ENCODE data around the gene ZNF827. TPM values are rescaled to one million over a fixed set of nuclear protein-coding genes. Genes with fewer than 3 reads are reported as not detected.

ZNF827 gene
- total RNA-seq, 1 donor from 2014 or later: 27.2 TPM

- H3K9me3 Mint-ChIP-seq: peaks cover 10% of the 10 kb centered on the region
- ATAC-seq (ENCODE audit: low read depth): no peak
- peaks cover 95% of the 10 kb centered on the region for H3K36me3 Mint-ChIP-seq (ENCODE audit: low read depth)
- CTCF ChIA-PET: no interaction called here
- TF ChIP-seq CTCF (IDR thresholded peaks at IDR 0.05): no peak
- no peak overlapping the region for H3K4me3 Mint-ChIP-seq
- H3K27ac Mint-ChIP-seq: no peak overlapping the region
- POLR2A ChIA-PET: no interaction called here
- DNase-seq: no peak
- intact Hi-C loops (cut with micrococcal nuclease): no loop called here
- H3K4me1 Mint-ChIP-seq: no peaks in the 10 kb centered on the region
- H3K27me3 Mint-ChIP-seq: no peaks in the 10 kb centered on the region
Measured at GRCh38 chr4:145763399-145763798, 175.2 kb downstream of the ZNF827 start.

GRCh38 chr4:145762719-145763118 is 175.9 kb downstream of the ZNF827 start:
- H3K36me3 Mint-ChIP-seq (ENCODE audit: low read depth): peaks cover 88% of the 10 kb centered on the region
- ATAC-seq (ENCODE audit: low read depth) (no peak), DNase-seq (no peak)
- no peak overlapping the region for H3K4me3 Mint-ChIP-seq
- peaks cover 5% of the 10 kb centered on the region for H3K9me3 Mint-ChIP-seq
- POLR2A ChIA-PET: no interaction called here
- H3K27me3 Mint-ChIP-seq: no peaks in the 10 kb centered on the region
- CTCF ChIA-PET: no interaction called here
- TF ChIP-seq CTCF (IDR thresholded peaks at IDR 0.05): no peak
- H3K4me1 Mint-ChIP-seq: no peaks in the 10 kb centered on the region
- no peak overlapping the region for H3K27ac Mint-ChIP-seq
- intact Hi-C loops (cut with micrococcal nuclease): no loop called here

GRCh38 chr4:145760961-145761929 is 177.4 kb downstream of the ZNF827 start:
- Mint-ChIP-seq H3K27ac (no peak overlapping the region), H3K4me3 (no peak overlapping the region), H3K9me3 (no peaks in the 10 kb centered on the region), H3K27me3 (no peaks in the 10 kb centered on the region), H3K4me1 (no peaks in the 10 kb centered on the region), H3K36me3 (ENCODE audit: low read depth) (peaks cover 73% of the 10 kb centered on the region)
- TF ChIP-seq CTCF (IDR thresholded peaks at IDR 0.05): no peak
- intact Hi-C loops (cut with micrococcal nuclease): no loop called here
- DNase-seq (no peak), ATAC-seq (ENCODE audit: low read depth) (no peak)
- ChIA-PET POLR2A (no interaction called here), CTCF (no interaction called here)

GRCh38 chr4:145760176-145760575 is 178.4 kb downstream of the ZNF827 start:
- Mint-ChIP-seq H3K9me3 (no peaks in the 10 kb centered on the region), H3K4me3 (no peak overlapping the region), H3K4me1 (no peaks in the 10 kb centered on the region), H3K36me3 (ENCODE audit: low read depth) (peaks cover 62% of the 10 kb centered on the region), H3K27me3 (no peaks in the 10 kb centered on the region), H3K27ac (no peak overlapping the region)
- TF ChIP-seq CTCF (IDR thresholded peaks at IDR 0.05): no peak
- CTCF ChIA-PET: no interaction called here
- intact Hi-C loops (cut with micrococcal nuclease): no loop called here
- POLR2A ChIA-PET: no interaction called here
- no peak for ATAC-seq (ENCODE audit: low read depth)
- DNase-seq: no peak

GRCh38 chr4:145757188-145757587 is 181.4 kb downstream of the ZNF827 start:
- Mint-ChIP-seq H3K4me3 (no peak overlapping the region), H3K27ac (no peak overlapping the region), H3K9me3 (no peaks in the 10 kb centered on the region), H3K27me3 (no peaks in the 10 kb centered on the region), H3K36me3 (ENCODE audit: low read depth) (peaks cover 34% of the 10 kb centered on the region), H3K4me1 (no peaks in the 10 kb centered on the region)
- ATAC-seq (ENCODE audit: low read depth): no peak
- CTCF ChIA-PET: no interaction called here
- intact Hi-C loops (cut with micrococcal nuclease): no loop called here
- POLR2A ChIA-PET: no interaction called here
- TF ChIP-seq CTCF (IDR thresholded peaks at IDR 0.05): no peak
- no peak for DNase-seq

All from activated B cell treated with CpG ODN at 0.5 μM for 24 hours (primary cell).